ENCODE data around the gene IGSF8. TPM values are rescaled to one million over a fixed set of nuclear protein-coding genes. Genes with fewer than 3 reads are reported as not detected.
A peak's percentile ranks its signal among the peaks of the same experiment; 100 is the strongest.

IGSF8 gene
- total RNA-seq, 1 experiment from 2014 or later, result 56.2 TPM

DNA sequence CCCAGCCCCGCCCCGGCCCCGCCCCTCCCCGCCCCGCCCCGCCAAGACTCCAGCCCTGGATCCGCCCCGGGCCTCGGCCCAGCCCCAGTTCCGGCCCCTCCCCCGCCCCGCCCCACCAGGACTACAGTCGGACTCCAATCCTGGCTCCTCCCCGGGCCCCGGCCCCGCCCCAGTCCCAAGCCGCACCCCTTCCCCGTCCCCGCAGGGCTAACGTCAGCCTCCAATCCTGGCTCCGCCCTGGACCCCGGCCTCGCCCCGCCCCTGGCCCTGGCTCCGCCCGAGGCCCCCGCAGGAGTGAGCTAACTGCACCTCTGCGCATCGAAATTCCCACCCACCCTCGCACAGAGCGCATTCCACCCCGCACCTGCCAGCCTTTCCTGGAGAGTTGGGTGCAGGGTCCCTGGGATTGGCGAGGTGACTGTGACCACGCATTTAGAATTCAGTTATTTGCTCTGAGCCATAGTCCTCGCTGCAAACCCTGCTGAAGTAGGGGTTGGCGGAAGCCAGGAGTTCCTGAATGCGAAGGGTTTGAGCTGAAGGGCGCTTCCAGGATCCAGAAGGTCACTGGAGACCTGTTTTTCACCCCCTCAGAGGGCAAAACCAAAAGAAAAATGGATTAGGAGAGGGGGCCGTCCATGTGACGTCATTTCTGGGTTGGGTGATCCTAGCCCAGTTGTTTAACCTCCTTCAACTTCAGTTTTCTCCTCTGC, 588 bp upstream of the IGSF8 start:
- Mint-ChIP-seq H3K36me3 (ENCODE audit: insufficient read depth in 1 of 3, low read depth in 3 of 3) (peaks cover 0 to 12% (median 8%) of the 10 kb centered on the region in 3 experiments; a peak in 5 of 7 replicates), H3K9me3 (no peaks in the 10 kb centered on the region), H3K4me1 (peaks cover 57 to 63% of the 10 kb centered on the region in 2 experiments), H3K27ac (peak overlapping the region in 1 of 3 experiments; percentile 61; a peak in 2 of 7 replicates), H3K27me3 (ENCODE audit: low read depth) (peaks cover 6% of the 10 kb centered on the region), H3K4me3 (peak overlapping the region; percentile 54 to 68)
- no peak overlapping the region for H2BK120ac ChIP-seq (ENCODE audit: low read depth, low read length, poor library complexity, severe bottlenecking)
- no peak overlapping the region for H2AK5ac ChIP-seq (ENCODE audit: insufficient read length, low read length)
- no peak overlapping the region for H3K23ac ChIP-seq (ENCODE audit: insufficient read length, low read depth, low read length)
- peaks cover 9% of the 10 kb centered on the region for H3K23me2 ChIP-seq (ENCODE audit: insufficient read length, low read depth, low read length, poor library complexity, severe bottlenecking)
- H2BK15ac ChIP-seq (ENCODE audit: low read depth, low read length), result no peak overlapping the region
- peaks cover 19% of the 10 kb centered on the region for H3K4me1 ChIP-seq (ENCODE audit: insufficient read depth, low read length)
- H3K9me3 ChIP-seq (ENCODE audit: control insufficient read depth, low read depth, low read length), result no peaks in the 10 kb centered on the region
- H3K56ac ChIP-seq (ENCODE audit: insufficient read length, low read depth, low read length), result no peak overlapping the region
- no peak overlapping the region for H4K8ac ChIP-seq (replicated peaks; ENCODE audit: insufficient read length, low read depth, low read length)
- H3K4me2 ChIP-seq (ENCODE audit: insufficient read depth, insufficient read length, low read length), result peak overlapping the region; percentile 50
- no peaks in the 10 kb centered on the region for H3K27me3 ChIP-seq (ENCODE audit: insufficient read depth, low read length)
- H2BK5ac ChIP-seq (ENCODE audit: insufficient read length, low read length), result no peak overlapping the region
- TF ChIP-seq, protein P1, sequence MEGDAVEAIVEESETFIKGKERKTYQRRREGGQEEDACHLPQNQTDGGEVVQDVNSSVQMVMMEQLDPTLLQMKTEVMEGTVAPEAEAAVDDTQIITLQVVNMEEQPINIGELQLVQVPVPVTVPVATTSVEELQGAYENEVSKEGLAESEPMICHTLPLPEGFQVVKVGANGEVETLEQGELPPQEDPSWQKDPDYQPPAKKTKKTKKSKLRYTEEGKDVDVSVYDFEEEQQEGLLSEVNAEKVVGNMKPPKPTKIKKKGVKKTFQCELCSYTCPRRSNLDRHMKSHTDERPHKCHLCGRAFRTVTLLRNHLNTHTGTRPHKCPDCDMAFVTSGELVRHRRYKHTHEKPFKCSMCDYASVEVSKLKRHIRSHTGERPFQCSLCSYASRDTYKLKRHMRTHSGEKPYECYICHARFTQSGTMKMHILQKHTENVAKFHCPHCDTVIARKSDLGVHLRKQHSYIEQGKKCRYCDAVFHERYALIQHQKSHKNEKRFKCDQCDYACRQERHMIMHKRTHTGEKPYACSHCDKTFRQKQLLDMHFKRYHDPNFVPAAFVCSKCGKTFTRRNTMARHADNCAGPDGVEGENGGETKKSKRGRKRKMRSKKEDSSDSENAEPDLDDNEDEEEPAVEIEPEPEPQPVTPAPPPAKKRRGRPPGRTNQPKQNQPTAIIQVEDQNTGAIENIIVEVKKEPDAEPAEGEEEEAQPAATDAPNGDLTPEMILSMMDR (conservative IDR thresholded peaks at IDR 0.05), result no peak
- no peak overlapping the region for H4K91ac ChIP-seq (ENCODE audit: insufficient read length, low read depth, low read length)
- H2BK12ac ChIP-seq (ENCODE audit: insufficient read length, low read depth, low read length), result no peak overlapping the region
- no peaks in the 10 kb centered on the region for H3K79me1 ChIP-seq (ENCODE audit: insufficient read depth, low read depth, low read length, poor library complexity, severe bottlenecking)
- WGBS (ENCODE audit: extremely low coverage, insufficient read length, low lambda C conversion rate), result no CpG with 5 or more reads among the region's 40 CpGs
- H4K5ac ChIP-seq (ENCODE audit: insufficient read length, low read depth, low read length), result no peak overlapping the region
- peak overlapping the region; percentile 1 for H3K9ac ChIP-seq (ENCODE audit: extremely low read depth, insufficient read length, low read length)
- H3K27ac ChIP-seq (ENCODE audit: insufficient read length, low read depth, low read length), result no peak overlapping the region
- H4K20me1 ChIP-seq (ENCODE audit: control insufficient read depth, insufficient read depth, insufficient read length), result no peaks in the 10 kb centered on the region
- peaks cover 3% of the 10 kb centered on the region; the same call in 1 of the 2 replicates for H3K79me2 ChIP-seq (ENCODE audit: insufficient read depth, low read length)
- no peak overlapping the region for H3T11ph ChIP-seq (ENCODE audit: low read length)
- DNase-seq, result peak; percentile 98
- H3K14ac ChIP-seq (ENCODE audit: insufficient read depth, low read length), result 0 out of 2 replicates have a peak overlapping the region, but pooled peaks have one; percentile 3
- H3K4ac ChIP-seq (ENCODE audit: low read depth, low read length), result no peak overlapping the region
- H2BK20ac ChIP-seq (ENCODE audit: low read depth, low read length, poor library complexity, severe bottlenecking), result no peak overlapping the region
- H2AFZ ChIP-seq (ENCODE audit: low read length), result no peak overlapping the region
- no peak overlapping the region for H3K18ac ChIP-seq (ENCODE audit: insufficient read length, low read depth, low read length)

All from H9 (cell line).